Lung microvascular endothelial cell (primary cell): ENCODE results near the gene SLC29A1. TPM values are rescaled to one million over a fixed set of nuclear protein-coding genes. Genes with fewer than 3 reads are reported as not detected.

Experiments used
- DNase-seq, 2 donors: peaks; one replicate each; pipeline versions ENCODE4 v3.0.0 to v3.0.0-alpha.2; 2010; ENCODE audit warnings: low read depth in 2 of 2
- total RNA-seq: library from RNA; depleted of rRNA; stranded (reverse); fragments of >200 nt; gene quantifications from 2 replicates; pipeline ENCODE4 v1.2.1, GENCODE V29; 2014

Gene SLC29A1
- total RNA-seq, 1 donor from 2014 or later = 28.6 TPM

DNA sequence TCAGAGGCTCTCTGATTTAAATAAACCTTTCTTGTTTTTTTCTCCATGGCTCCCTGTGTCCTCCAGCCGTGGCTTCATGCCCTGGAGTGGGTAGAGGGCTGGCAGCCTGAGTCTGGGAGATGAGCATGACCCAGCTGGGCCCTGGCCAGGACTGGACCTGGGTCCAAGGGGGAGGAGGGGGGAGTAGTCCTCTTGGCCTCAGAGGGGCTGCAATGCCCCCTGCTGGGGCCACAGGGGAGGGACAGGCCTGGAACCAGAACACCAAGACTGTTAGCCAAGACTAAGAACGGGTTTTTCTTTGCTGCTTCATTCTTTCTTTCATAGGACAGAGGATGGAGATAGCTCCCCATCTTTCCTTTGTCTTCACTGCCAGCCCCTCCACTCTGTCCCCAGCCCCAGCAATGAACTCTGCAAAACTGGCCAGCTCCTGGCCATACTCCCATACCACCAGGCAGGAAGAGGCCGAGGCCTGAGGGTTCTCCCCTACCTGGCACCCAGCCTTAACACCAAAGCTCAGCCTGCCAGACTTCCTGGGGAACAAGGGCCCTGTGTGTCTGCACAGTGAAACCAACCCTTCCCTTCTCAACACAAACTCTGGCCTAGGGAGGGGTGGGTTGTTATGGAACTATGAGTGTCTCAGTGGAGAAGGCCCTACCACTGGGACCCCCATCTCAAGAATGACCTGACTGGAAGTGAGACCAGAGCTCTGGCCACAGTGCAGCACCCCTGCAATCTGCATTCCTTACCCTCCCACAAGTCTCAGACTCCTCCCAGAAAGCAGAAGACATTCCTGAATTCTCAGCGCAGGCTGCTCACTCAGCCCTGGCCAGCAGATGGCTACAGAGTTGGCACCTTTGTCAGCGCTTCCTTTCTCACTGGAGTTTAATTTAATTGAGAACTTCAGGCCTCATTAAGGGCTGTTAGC lies 11.0 kb downstream of the SLC29A1 start:
- peak; percentile 81 to 83 for DNase-seq

DNA sequence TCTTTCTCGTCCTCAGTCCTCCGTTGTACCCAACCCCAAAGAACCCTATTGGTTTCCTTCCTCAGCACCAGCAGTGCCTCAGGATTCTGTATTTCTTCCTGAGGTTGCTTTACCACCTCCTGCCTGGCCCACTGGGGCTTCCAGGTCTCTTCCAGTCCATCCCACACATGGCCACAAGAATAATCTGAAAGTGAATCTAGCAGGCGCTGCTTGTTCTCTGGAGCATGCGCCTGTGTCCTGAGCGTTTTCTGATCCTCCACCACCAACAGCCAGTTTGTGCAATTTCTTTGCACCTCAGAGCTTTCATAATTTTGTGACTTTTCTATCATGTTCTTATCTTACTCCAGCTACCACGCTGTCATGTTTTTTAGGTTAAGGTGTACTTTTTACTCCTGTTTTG lies 11.9 kb downstream of the SLC29A1 start:
- DNase-seq = no peak

DNA sequence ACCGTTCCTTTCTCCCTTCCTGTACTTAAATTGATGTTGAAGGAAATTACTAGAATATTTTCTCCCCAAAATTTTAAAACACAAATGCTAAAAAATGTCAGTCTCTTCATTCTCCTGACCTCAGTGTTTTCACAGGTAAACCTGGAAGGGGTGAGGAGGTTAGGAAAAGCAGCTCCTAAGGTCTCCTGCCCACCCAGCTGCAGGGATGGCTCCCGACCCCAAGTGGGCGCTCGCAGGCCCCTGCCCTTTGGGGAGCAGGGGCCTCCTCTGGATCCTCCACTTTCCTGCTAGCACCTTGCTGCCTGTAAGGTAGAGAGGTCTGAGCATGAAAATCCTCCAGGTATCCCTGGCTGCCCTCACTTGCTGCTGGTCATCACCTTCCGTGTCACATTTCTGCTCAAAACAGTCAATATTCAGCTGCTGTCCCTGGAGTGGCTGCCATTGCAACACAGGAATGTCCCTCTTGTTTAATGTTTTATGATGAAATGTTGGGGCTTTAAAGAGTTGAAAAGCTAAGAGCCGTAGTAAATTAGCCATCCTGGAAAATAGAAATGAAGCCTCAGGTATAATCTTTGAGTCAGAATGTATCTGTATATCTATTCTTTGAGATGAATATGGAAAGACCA lies 12.6 kb downstream of the SLC29A1 start:
- DNase-seq = no peak

DNA sequence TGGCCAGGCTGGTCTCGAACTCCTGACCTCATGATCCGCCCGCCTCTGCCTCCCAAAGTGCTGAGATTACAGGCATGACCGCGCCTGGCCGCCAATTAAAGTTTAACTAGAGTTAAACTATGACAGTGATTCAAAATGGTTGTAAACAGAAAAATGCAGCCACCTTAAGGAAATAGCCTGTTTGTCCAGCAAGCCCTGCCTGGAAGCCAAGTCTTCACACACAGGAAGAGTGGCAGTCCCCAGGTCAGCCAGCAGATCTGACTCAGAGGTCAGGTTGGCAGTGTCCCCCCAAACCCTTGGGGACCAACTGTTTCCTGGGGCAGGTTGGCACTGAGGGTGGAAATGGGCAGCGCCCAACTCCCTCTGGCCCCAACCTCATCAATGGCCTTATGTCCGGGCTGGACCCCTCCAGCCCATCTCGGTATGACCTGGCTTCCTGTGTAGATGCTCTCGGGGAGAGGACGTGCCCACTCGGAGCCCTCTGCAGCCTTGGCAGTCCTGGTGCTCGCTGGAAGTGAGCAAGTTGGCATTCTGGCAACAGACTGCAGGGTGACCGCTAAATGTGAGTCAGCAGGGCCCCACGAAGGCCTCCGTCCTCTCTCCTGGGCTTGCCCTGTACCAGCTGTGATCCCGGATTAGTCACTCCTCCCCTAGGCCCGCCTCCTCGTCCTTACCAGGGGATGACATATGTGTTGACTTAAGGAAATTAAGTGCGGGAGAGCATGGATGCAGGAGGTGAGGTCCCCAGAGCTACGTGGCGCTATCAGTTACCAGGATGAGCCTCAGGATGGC lies 13.8 kb downstream of the SLC29A1 start:
- DNase-seq = peak; percentile 83 to 98

DNA sequence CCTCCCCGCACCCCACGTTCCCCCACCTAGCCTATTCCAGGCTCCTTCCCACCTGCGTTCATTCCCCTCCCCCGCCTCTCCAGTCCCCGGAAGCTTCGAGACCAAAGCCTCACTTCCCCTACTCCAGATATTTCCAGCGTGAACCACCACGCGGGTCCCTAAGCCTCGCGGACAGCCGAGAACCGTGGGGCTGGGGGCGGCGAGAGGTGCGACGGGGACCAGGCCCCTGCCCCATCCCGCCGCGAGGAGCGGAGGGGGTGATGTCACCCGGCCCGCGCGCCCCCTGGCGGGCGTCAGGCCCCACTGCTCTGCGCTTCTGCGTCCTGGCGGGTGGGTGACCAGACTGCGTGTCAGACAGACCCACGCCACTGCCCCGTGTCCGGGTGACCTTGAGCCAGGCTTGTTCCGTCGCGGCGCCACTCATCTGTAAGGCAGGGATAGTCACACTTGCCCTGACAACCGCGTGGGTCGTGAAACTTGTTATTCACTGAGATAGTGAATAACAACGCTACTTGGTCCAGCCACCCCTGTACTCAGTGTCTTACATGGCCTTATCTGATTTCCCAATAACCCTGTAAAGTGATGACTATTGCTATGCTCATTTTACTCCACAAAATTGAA lies 14.5 kb downstream of the SLC29A1 start:
- DNase-seq = peak; percentile 72 to 81

DNA sequence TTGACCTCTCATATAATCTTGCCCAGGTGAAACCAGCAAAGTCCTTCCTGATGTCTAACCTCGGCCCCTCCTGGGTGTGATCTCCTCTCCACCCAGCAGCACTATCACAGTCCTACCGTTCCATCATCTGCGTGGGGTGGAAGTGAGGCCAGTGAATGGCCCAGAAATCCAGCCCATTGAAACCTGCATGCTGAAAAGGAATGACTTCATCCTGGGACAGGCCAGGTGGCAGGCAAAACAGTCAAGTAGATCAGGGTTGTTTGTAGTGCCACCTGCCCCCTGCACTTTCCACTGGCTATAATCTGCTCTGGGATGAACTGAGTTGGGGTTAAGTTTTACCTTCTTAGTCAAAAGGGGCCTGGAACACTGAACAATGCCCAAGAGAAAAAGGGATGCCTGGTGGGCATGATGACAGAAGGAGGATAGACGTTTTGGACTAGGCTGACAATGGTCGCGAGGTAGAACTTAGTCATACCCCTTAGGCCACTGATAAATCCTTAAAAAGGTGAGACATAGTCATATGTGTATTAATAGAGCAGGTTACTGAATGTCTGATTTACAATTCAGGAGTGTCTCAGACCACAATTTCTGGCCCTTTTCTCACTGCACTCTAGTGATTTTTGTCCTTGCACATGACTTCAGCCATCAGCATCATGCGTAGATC lies 15.4 kb downstream of the SLC29A1 start:
- no peak for DNase-seq

DNA sequence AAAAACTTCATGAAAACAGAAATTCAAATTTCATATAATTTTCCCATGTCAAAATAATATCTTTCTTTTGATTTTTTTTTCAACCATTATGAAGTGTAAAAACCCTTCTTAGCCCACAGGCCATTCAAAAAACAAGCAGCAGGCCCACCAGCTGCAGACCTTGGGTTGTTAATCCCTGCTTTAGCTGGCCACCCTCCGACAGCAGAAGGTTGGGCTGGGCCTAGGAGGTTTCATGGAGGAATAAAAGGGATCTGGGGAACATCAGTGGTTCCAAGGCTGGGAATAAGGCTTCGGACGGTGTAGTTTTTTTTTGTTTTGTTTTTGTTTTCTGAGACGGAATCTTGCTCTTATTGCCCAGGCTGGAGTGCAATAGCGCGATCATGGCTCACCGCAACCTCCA lies 19.9 kb downstream of the SLC29A1 start:
- no peak for DNase-seq

DNA sequence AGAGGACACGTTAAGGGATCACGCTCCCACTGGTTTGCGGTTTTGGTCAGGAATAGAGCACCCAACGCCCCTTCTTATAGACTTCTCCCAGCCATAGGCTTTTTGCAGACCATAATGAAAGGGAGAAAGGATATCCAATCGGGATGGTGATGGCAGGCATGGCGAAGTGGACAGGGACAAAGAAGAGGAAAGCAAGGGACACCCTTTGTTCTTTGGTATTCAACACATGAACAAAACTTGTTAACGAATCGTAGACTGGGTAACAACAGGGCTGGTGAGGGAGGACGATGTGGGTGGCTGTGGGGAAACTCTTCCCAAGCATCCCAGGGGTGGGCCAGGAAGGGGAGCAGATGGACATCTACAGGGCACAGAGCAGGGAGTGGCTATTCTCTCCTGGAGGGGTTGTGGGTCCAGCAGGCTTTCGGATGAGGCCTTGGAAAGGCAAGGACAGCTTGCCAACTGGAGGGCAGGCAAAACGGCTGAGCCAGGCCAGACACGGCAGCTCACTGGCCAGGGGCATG lies 22.1 kb downstream of the SLC29A1 start:
- no peak for DNase-seq

DNA sequence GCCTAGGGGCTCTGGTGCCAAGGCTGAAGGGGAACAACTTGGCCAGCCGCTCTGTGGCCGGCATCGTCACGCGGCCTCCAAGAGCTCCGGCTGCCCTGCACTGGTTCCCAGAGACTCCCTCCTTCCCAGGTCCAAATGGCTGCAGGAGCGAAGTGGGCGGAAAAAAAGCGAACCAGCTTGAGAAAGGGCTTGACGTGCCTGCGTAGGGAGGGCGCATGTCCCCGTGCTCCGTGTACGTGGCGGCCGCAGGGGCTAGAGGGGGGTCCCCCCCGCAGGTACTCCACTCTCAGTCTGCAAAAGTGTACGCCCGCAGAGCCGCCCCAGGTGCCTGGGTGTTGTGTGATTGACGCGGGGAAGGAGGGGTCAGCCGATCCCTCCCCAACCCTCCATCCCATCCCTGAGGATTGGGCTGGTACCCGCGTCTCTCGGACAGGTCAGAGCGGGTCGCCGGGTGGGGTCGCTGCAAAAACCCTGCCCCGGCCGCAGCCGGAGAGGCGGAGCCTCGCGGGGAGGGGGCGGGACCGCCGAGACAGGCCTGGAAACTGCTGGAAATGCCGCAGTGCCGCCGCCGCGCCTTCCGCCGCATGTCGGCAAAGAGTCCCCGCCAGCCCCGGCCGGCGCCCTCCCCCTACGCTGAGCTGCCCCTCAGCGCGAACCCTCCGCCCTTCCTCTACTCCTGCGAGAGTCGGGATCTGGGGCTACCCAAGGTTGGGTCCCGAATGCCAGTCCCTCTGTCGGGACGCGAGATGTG lies 22.7 kb downstream of the SLC29A1 start:
- DNase-seq = peak; percentile 84 to 93

DNA sequence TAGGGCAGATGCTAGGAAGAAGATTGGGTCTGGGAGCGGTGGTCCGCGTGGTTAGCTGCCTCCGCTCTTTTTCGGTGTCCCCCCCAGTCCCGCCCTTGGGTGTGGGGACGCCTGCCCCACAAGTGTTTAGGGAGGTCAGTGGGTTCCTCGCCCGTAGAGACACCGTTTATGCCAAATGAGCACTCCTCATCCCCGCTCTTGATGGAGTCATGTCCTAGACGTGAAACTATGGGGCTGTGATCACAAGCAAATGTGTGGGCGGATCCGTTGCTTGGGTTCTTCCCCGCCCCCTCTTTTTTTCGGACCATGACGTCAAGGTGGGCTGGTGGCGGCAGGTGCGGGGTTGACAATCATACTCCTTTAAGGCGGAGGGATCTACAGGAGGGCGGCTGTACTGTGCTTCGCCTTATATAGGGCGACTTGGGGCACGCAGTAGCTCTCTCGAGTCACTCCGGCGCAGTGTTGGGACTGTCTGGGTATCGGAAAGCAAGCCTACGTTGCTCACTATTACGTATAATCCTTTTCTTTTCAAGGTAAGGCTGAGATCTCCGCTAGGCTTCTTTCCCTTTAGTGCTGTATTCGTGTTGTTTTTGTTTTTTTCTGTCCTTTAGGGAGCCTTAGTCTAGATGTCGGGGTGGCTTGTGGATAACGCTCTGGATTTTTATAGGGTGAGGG lies 23.4 kb downstream of the SLC29A1 start, which contains the start of gene HSP90AB1:
Gene HSP90AB1 (plus strand): TSS at position 439 of the 675 bp plus-strand sequence. CDS start 1,529 bp downstream, outside the sequence.
- peak; percentile 99 for DNase-seq

DNA sequence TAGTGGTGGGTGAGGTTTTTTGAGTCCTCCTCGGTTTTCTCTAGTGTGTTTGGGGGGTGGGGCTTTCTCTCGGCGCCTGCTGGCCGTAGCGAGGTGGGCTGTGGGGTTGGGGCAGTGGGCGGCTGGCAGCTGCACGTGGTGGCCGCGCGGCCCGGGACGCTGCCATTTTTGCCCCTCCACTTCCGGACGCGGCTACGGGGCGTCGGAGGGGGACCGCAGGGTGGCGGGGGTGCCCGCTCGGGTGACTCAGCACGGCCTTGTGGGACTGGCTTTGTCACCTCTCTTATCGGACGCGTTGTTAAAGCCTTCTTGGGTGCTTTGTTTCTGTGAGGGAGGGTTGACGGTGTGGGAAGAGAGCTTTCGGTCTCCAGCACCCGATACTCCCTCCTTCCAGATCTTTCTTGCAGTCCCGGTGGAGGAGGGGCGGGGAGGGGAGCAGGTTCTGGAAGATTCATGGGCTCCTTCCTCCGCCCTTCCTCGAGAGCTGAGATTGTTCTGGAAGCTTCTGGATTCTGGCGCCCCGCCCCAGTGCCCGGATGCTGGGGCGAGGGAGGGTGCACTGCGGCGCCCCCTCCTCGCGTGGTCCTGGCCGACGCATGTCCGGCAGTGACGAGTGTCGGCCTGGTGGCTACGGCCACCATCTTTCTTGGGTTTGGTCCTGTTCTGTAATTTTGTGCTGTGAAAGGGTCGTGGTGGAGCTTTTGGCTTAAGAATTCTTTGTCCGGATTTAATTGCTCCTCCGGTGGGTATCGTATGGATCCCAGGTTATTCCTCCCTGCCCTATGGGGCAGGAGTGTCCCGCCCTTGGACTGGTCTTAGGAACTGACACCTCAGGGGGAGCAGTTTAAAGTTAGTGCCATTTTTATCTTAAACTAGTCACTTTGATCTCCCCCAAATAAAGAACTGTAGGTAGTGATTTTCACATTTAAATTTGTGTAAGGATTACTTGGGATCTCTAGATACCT lies 24.2 kb downstream of the SLC29A1 start:
- DNase-seq = peak; percentile 75 to 78

DNA sequence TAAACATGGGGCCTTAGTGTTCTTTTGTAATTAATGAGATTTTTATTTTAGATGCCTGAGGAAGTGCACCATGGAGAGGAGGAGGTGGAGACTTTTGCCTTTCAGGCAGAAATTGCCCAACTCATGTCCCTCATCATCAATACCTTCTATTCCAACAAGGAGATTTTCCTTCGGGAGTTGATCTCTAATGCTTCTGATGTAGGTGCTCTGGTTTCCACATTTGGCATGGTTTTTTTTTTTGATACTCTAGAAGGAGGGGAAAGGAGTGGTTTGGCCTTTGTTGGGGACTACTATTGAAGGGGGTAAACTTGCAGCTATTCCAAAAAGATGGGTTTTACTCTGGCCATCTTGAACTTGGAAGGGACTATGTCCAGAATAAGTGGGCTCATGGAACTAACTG lies 25.2 kb downstream of the SLC29A1 start:
- DNase-seq = no peak

DNA sequence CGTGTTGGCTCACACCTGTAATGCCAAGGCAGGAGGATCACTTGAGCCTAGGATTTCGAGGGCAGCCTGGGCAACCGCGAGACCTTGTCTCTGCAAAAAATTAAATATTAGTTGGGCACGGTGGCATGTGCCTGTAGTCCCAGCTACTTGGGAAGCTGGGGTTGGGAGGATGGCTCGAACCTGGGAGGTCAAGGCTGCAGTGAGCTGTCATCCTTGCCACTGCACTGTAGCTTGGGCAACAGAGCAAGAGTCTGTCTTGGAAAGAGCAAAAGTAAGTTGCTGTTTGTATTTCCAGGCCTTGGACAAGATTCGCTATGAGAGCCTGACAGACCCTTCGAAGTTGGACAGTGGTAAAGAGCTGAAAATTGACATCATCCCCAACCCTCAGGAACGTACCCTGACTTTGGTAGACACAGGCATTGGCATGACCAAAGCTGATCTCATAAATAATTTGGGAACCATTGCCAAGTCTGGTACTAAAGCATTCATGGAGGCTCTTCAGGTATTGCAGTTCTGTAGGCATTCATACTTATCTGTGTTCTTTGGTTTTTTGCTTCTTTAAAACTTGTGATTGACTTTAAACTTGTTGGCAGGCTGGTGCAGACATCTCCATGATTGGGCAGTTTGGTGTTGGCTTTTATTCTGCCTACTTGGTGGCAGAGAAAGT lies 25.8 kb downstream of the SLC29A1 start:
- no peak for DNase-seq

DNA sequence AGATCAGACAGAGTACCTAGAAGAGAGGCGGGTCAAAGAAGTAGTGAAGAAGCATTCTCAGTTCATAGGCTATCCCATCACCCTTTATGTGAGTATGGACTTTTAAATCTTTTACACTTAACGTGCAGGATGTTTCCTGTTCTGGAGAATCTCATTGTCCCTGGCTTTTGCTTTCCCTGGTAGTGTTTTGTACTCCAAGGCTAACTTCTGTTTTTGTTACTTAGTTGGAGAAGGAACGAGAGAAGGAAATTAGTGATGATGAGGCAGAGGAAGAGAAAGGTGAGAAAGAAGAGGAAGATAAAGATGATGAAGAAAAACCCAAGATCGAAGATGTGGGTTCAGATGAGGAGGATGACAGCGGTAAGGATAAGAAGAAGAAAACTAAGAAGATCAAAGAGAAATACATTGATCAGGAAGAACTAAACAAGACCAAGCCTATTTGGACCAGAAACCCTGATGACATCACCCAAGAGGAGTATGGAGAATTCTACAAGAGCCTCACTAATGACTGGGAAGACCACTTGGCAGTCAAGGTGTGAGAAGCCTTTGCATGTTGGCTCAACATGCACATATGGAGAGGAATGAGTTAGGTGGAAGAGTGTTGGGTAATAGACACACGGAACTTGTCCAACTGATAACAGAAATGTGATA lies 26.8 kb downstream of the SLC29A1 start:
- DNase-seq = no peak

DNA sequence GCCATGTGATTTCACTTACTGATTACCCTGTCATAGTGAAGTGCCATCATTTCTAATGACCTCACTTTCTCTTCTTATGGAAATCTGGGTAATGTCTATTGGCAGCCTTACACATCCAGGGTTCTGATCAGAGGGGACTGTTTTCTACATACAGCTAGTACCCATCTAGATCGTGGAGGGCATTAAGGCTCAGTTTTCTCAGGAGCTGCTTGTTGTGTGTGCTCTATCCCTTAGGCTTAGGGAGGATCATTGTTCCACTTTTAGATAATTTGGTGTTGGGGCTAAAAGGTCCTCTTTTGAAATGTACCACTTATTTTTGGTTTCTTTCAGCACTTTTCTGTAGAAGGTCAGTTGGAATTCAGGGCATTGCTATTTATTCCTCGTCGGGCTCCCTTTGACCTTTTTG lies 27.3 kb downstream of the SLC29A1 start:
- DNase-seq = no peak

DNA sequence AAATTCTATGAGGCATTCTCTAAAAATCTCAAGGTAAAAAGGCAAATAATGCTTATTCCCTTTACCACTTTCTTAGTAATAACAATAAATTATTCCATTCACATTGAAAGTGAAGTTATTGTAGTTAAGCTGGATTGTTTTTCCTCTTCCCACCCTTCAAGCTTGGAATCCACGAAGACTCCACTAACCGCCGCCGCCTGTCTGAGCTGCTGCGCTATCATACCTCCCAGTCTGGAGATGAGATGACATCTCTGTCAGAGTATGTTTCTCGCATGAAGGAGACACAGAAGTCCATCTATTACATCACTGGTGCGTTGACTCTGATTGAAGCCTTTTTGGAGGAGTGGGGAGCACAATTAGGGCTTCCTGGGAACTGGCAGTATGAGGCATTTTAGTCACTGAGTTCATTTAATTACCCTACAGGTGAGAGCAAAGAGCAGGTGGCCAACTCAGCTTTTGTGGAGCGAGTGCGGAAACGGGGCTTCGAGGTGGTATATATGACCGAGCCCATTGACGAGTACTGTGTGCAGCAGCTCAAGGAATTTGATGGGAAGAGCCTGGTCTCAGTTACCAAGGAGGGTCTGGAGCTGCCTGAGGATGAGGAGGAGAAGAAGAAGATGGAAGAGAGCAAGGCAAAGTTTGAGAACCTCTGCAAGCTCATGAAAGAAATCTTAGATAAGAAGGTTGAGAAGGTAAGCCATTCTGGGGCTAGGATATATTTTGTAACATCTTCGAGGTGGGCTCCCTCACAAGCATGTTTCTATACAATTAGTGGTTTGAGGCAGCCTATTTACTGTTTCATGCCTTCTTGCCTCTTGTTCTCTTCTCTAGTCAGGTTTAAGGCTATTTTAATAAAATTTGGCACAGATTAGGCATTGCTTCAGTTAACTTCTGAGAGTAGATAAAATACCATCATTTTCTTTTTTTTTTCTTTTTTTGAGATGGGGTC lies 28.5 kb downstream of the SLC29A1 start:
- DNase-seq = no peak
